ENCODE results near the gene DYNLT3.

DNA sequence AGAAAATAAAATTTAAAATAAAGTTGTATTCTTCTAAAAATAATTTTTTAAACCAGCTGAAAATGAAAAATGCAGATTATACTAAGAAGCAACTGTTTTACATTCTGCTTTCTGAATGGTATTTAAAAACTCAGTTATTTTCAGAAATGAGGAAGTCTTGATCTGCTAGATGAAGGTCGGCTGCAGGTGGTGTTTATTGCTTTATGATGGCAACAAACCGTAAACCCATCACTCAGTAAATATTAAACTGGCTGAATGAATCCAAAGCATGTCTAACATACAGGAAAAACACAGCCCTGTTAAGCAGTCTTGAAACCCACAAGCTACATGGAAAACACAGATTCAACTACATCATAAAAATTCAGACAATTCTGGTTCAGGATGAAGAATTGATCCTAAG lies 29.3 kb downstream of the DYNLT3 start:
- TF ChIP-seq, protein P1, sequence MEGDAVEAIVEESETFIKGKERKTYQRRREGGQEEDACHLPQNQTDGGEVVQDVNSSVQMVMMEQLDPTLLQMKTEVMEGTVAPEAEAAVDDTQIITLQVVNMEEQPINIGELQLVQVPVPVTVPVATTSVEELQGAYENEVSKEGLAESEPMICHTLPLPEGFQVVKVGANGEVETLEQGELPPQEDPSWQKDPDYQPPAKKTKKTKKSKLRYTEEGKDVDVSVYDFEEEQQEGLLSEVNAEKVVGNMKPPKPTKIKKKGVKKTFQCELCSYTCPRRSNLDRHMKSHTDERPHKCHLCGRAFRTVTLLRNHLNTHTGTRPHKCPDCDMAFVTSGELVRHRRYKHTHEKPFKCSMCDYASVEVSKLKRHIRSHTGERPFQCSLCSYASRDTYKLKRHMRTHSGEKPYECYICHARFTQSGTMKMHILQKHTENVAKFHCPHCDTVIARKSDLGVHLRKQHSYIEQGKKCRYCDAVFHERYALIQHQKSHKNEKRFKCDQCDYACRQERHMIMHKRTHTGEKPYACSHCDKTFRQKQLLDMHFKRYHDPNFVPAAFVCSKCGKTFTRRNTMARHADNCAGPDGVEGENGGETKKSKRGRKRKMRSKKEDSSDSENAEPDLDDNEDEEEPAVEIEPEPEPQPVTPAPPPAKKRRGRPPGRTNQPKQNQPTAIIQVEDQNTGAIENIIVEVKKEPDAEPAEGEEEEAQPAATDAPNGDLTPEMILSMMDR (IDR thresholded peaks at IDR 0.05; ENCODE audit: poor library complexity, severe bottlenecking) = no peak
- TF ChIP-seq POLR2AphosphoS5 (IDR thresholded peaks at IDR 0.05) (no peak), MXI1 (conservative IDR thresholded peaks at IDR 0.05; ENCODE audit: poor library complexity, severe bottlenecking) (no peak), EP300 (conservative IDR thresholded peaks at IDR 0.05; ENCODE audit: poor library complexity, severe bottlenecking) (no peak), RAD21 (conservative IDR thresholded peaks at IDR 0.05) (no peak), REST (IDR thresholded peaks at IDR 0.05; ENCODE audit: borderline replicate concordance) (no peak), EZH2 (IDR thresholded peaks at IDR 0.05; ENCODE audit: borderline replicate concordance, insufficient read depth, low read length, poor library complexity, severe bottlenecking) (no peak), TAF1 (IDR thresholded peaks at IDR 0.05; ENCODE audit: low read depth) (no peak), SMC3 (conservative IDR thresholded peaks at IDR 0.05; ENCODE audit: poor library complexity) (no peak)

Data from neural cell (in vitro differentiated cells).